GM12874 (cell line): ENCODE data around the gene CALN1.

Experiments used
- CTCF ChIP-seq: IDR thresholded peaks from 2 replicates; pipeline ENCODE4 v1.5.1; 2011; ENCODE audit warnings: low read depth, mild to moderate bottlenecking, control low read depth, low read length, moderate library complexity; ENCODE audit not compliant: insufficient read depth

The CALN1 gene

GRCh38 chr7:71984348-71984747 is 427.8 kb downstream of the CALN1 start:
- TF ChIP-seq CTCF, result no peak

- no peak for TF ChIP-seq CTCF
Observed at GRCh38 chr7:71982851-71983250, 429.3 kb downstream of the CALN1 start.

GRCh38 chr7:71976645-71977044 is 435.5 kb downstream of the CALN1 start:
- TF ChIP-seq CTCF, result no peak

GRCh38 chr7:71974611-71975010 is 437.5 kb downstream of the CALN1 start:
- no peak for TF ChIP-seq CTCF

GRCh38 chr7:71972534-71972933 is 439.6 kb downstream of the CALN1 start:
- no peak for TF ChIP-seq CTCF

- no peak for TF ChIP-seq CTCF
Observed at GRCh38 chr7:71970725-71971124, 441.4 kb downstream of the CALN1 start.

- TF ChIP-seq CTCF, result no peak
Observed at GRCh38 chr7:71962636-71963035, 449.5 kb downstream of the CALN1 start.

- no peak for TF ChIP-seq CTCF
Observed at GRCh38 chr7:71961283-71961682, 450.9 kb downstream of the CALN1 start.
